Osteoblast (primary cell): ENCODE results near the gene ZBTB48. TPM values are rescaled to one million over a fixed set of nuclear protein-coding genes. Genes with fewer than 3 reads are reported as not detected.

Experiments
- DNase-seq: peaks from one replicate; pipeline ENCODE4 v3.0.0; 2011; ENCODE audit warnings: low spot score, mixed read lengths; ENCODE audit not compliant: insufficient read length; ENCODE audit errors: missing footprints
- H2AFZ ChIP-seq: 2 replicates; pipeline ENCODE4 v1.6.0; 2011; ENCODE audit warnings: mild to moderate bottlenecking, low read length
- H3K27ac ChIP-seq: 2 replicates; pipeline ENCODE4 v1.5.1; 2011; ENCODE audit warnings: mild to moderate bottlenecking, low read depth, low read length, moderate library complexity
- H3K27me3 ChIP-seq: 2 replicates; pipeline ENCODE4 v1.6.0; 2012; ENCODE audit warnings: mild to moderate bottlenecking, control low read depth, inconsistent platforms, low read length, moderate library complexity; ENCODE audit not compliant: insufficient read depth
- H3K36me3 ChIP-seq: 2 replicates; pipeline ENCODE4 v1.5.1; 2011; ENCODE audit warnings: mild to moderate bottlenecking, low read length, control low read depth, moderate library complexity; ENCODE audit not compliant: insufficient read depth
- H3K4me1 ChIP-seq: 2 replicates; pipeline ENCODE4 v1.5.1; 2011; ENCODE audit warnings: mild to moderate bottlenecking, low read length, control low read depth, moderate library complexity; ENCODE audit not compliant: insufficient read depth
- H3K4me2 ChIP-seq: 2 replicates; pipeline ENCODE4 v1.6.0; 2011; ENCODE audit warnings: mild to moderate bottlenecking, low read length; ENCODE audit not compliant: insufficient read depth
- H3K4me3 ChIP-seq: fragments of 200-600 bp; sonication (generic); 3 replicates; pipeline ENCODE4 v1.5.1; 2012; ENCODE audit warnings: mild to moderate bottlenecking, low read length, inconsistent platforms; ENCODE audit not compliant: insufficient read depth
- H3K79me2 ChIP-seq: 2 replicates; pipeline ENCODE4 v1.6.0; 2012; ENCODE audit warnings: mild to moderate bottlenecking, low read length, control low read depth, inconsistent platforms; ENCODE audit not compliant: insufficient read depth
- H3K9me3 ChIP-seq: 2 replicates; pipeline ENCODE4 v1.5.1; 2011; ENCODE audit warnings: low read depth, low read length, control low read depth
- H4K20me1 ChIP-seq: 2 replicates; pipeline ENCODE4 v1.6.0; 2012; ENCODE audit warnings: mild to moderate bottlenecking, low read length, control low read depth; ENCODE audit not compliant: insufficient read depth
- total RNA-seq: library from RNA; depleted of rRNA; stranded (reverse); fragments of >200 nt; gene quantifications from 2 replicates; pipeline ENCODE4 v1.2.3, GENCODE V29; 2012
- TF ChIP-seq, protein P1 (sequence below): IDR thresholded peaks from 2 replicates; pipeline ENCODE4 v1.5.1; 2011; ENCODE audit warnings: mild to moderate bottlenecking, low read depth, low read length, moderate library complexity; ENCODE audit errors: extremely low read depth

The ZBTB48 gene
- total RNA-seq, 1 donor, result 14.5 TPM

DNA sequence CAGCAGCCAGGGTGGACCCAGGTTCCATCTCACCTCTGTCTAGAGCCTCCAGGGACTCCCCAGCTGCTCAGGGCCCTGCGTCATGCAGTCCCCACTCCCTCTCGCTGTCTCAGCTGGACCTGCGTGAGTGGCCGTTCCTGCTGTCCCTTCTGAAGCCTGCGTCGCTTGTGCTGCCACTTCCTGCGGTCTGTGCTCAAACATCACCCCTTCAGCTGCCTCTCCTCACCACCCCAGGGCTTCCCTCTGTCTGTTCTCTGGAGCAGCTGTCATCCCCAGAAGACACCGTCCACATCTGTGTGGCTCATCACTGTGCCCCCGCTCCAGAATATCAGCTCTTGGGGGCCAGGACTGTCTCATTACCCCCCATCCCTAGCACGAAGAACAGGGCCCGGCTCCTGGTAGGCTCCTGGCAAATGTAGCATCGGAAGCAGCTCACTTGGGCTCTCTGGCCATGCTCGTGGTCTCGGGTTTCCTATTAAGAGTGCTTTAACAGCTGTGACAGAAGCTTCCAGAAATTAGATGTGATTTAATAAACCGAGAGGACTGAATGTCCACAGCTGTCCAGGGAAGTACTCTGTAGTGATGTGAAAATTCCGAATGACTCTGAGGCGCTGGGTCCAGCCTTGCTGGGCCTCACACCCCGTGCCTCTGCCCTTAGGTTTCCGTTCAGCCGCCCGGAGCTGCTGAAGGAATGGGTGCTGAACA, 48.2 kb downstream of the ZBTB48 start:
- TF ChIP-seq, protein P1, sequence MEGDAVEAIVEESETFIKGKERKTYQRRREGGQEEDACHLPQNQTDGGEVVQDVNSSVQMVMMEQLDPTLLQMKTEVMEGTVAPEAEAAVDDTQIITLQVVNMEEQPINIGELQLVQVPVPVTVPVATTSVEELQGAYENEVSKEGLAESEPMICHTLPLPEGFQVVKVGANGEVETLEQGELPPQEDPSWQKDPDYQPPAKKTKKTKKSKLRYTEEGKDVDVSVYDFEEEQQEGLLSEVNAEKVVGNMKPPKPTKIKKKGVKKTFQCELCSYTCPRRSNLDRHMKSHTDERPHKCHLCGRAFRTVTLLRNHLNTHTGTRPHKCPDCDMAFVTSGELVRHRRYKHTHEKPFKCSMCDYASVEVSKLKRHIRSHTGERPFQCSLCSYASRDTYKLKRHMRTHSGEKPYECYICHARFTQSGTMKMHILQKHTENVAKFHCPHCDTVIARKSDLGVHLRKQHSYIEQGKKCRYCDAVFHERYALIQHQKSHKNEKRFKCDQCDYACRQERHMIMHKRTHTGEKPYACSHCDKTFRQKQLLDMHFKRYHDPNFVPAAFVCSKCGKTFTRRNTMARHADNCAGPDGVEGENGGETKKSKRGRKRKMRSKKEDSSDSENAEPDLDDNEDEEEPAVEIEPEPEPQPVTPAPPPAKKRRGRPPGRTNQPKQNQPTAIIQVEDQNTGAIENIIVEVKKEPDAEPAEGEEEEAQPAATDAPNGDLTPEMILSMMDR, result no peak
- no peak overlapping the region for H3K27ac ChIP-seq

DNA sequence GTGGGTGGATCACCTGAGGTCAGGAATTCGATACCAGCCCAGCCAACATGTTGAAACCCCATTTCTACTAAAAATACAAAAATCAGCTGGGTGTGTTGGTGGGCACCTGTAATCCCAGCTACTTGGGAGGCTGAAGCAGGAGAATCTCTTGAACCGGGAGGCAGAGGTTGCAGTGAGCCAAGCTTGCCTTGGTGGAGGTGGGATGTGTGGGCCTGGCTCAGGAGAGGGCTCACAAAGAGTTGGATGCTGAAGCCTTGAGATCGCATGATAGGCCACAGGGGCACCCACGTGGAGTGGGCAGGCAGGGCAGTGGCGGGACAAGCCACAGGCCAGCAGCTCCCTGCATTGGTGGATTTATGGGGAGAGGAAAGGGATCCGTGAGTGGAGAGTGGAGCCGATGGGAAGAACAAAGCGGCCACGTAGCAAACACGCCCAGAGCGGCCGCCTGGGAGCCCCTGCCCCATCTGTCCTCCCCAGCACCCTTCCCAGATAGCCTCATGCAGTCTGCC, 49.2 kb downstream of the ZBTB48 start:
- Histone ChIP-seq H3K27ac (no peak overlapping the region), H4K20me1 (peaks cover 12% of the 10 kb centered on the region), H3K36me3 (peaks cover 49% of the 10 kb centered on the region), H3K9me3 (no peaks in the 10 kb centered on the region), H3K79me2 (peaks cover 46% of the 10 kb centered on the region), H2AFZ (no peak overlapping the region), H3K4me2 (no peak overlapping the region), H3K4me3 (no peak overlapping the region), H3K4me1 (peaks cover 9% of the 10 kb centered on the region), H3K27me3 (no peaks in the 10 kb centered on the region)
- TF ChIP-seq, protein P1, result no peak
- DNase-seq, result peak; percentile 69

More for the DNA sequence above, 48.2 kb downstream of the ZBTB48 start:
- Histone ChIP-seq H3K27me3 (no peaks in the 10 kb centered on the region), H2AFZ (no peak overlapping the region), H3K9me3 (no peaks in the 10 kb centered on the region), H4K20me1 (peaks cover 22% of the 10 kb centered on the region), H3K4me2 (no peak overlapping the region), H3K4me3 (no peak overlapping the region), H3K36me3 (peaks cover 52% of the 10 kb centered on the region), H3K4me1 (peaks cover 9% of the 10 kb centered on the region), H3K79me2 (peaks cover 55% of the 10 kb centered on the region)
- DNase-seq, result peak; percentile 87

DNA sequence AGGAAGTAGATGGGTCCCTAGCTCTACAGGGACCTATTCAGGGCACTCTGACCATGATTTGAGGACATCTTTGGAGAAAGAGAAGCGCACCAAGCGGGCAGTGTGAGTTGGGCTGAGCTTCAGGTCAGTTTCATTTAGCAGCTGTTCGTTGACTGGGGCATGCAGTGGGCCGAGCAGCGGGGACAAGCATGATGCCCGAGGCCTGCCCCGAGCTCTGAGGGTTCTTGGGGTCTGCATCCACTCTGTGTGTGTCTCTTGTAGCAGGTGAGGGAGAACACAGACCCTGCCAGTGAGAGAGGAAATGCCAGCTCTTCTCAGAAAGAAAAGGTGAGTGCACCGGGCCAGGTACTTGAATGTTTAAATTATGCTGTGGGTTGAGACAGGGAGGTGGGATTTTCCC, 50.2 kb downstream of the ZBTB48 start:
- no peak overlapping the region for H3K4me2 ChIP-seq
- peaks cover 45% of the 10 kb centered on the region for H3K79me2 ChIP-seq
- no peak overlapping the region for H3K4me3 ChIP-seq
- H2AFZ ChIP-seq, result no peak overlapping the region
- peaks cover 10% of the 10 kb centered on the region for H4K20me1 ChIP-seq
- peaks cover 55% of the 10 kb centered on the region for H3K36me3 ChIP-seq
- peak; percentile 52 for DNase-seq
- TF ChIP-seq, protein P1, result no peak
- no peaks in the 10 kb centered on the region for H3K27me3 ChIP-seq
- no peak overlapping the region for H3K27ac ChIP-seq
- H3K9me3 ChIP-seq, result no peaks in the 10 kb centered on the region
- H3K4me1 ChIP-seq, result peaks cover 7% of the 10 kb centered on the region

DNA sequence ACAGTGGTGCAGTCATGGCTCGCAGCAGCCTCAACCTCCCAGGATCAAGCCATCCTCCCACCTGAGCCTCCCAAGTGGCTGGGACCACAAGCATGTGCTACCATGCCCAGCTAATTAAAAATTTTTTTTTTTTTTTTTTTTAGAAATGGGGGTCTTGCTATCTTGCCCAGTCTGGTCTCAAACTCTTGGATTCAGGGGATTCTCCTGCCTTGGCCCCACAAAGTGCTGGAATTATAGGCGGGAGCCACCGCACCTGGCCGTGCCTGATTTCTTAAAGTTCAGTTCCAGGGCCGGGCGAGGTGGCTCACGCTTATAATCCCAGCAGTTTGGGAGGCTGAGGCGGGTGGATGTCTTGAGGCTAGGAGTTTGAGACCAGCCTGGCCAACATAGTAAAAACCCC, 51.3 kb downstream of the ZBTB48 start:
- no peak overlapping the region for H3K27ac ChIP-seq
- no peak for DNase-seq
- no peak overlapping the region for H3K4me3 ChIP-seq
- H3K27me3 ChIP-seq, result no peaks in the 10 kb centered on the region
- peaks cover 65% of the 10 kb centered on the region for H3K36me3 ChIP-seq
- no peak overlapping the region for H2AFZ ChIP-seq
- TF ChIP-seq, protein P1, result no peak
- H4K20me1 ChIP-seq, result peaks cover 10% of the 10 kb centered on the region
- H3K4me1 ChIP-seq, result peaks cover 3% of the 10 kb centered on the region
- no peak overlapping the region for H3K4me2 ChIP-seq
- no peaks in the 10 kb centered on the region for H3K9me3 ChIP-seq
- peaks cover 36% of the 10 kb centered on the region for H3K79me2 ChIP-seq
